SJCRH30 (cell line): ENCODE results near the gene AARSD1. TPM values are rescaled to one million over a fixed set of nuclear protein-coding genes. Genes with fewer than 3 reads are reported as not detected.
A peak's percentile ranks its signal among the peaks of the same experiment; 100 is the strongest.
"Not testable (repeated sequence)": the region's sequence is repeated elsewhere in the genome, so short reads cannot be mapped to it uniquely, and the experiment has no call there.

Experiments
- DNase-seq, 2 experiments: peaks; one replicate each; pipeline ENCODE4 v3.0.0-alpha.2; 2015 to 2020
- H3K27ac ChIP-seq: fragments of 250-450 bp; sonication (Bioruptor Pico); 2 replicates; pipeline ENCODE4 v1.5.1; 2020; ENCODE audit warnings: mild to moderate bottlenecking, moderate library complexity
- H3K27me3 ChIP-seq: fragments of 250-450 bp; sonication (Bioruptor Pico); 2 replicates; pipeline ENCODE4 v1.5.1; 2020; ENCODE audit warnings: mild to moderate bottlenecking, moderate library complexity
- H3K36me3 ChIP-seq: fragments of 250-450 bp; sonication (Bioruptor Pico); 2 replicates; pipeline ENCODE4 v1.5.1; 2020; ENCODE audit warnings: mild to moderate bottlenecking, moderate library complexity
- H3K4me1 ChIP-seq: fragments of 250-450 bp; sonication (Bioruptor Pico); 2 replicates; pipeline ENCODE4 v1.5.1; 2020; ENCODE audit warnings: mild to moderate bottlenecking, moderate library complexity
- H3K4me3 ChIP-seq: fragments of 250-450 bp; sonication (Bioruptor Pico); 2 replicates; pipeline ENCODE4 v1.5.1; 2020; ENCODE audit warnings: mild to moderate bottlenecking, moderate library complexity
- H3K9me3 ChIP-seq: fragments of 250-450 bp; sonication (Bioruptor Pico); replicated peaks from 2 replicates; pipeline ENCODE4 v1.5.1; 2020; ENCODE audit warnings: mild to moderate bottlenecking, moderate library complexity
- total RNA-seq: library from RNA; depleted of rRNA; stranded (reverse); fragments of >200 nt; shearing (Covaris generic); gene quantifications from 2 replicates; pipeline ENCODE4 v1.2.3, GENCODE V29; 2014

The AARSD1 gene
- total RNA-seq, 1 experiment from 2014 or later = 29.4 TPM

- Histone ChIP-seq H3K27me3 (no peaks in the 10 kb centered on the region), H3K27ac (no peak overlapping the region), H3K4me1 (no peaks in the 10 kb centered on the region), H3K4me3 (no peak overlapping the region), H3K9me3 (no peaks in the 10 kb centered on the region), H3K36me3 (peaks cover 49% of the 10 kb centered on the region)
- DNase-seq = no peak
These were observed 10.6 kb downstream of the AARSD1 start for GRCh38 chr17:42953669-42954068.

GRCh38 chr17:42950044-42950783 is 14.0 kb downstream of the AARSD1 start:
- Histone ChIP-seq H3K4me1 (no peaks in the 10 kb centered on the region), H3K9me3 (no peaks in the 10 kb centered on the region), H3K4me3 (no peak overlapping the region), H3K27me3 (no peaks in the 10 kb centered on the region), H3K36me3 (peaks cover 33% of the 10 kb centered on the region), H3K27ac (no peak overlapping the region)
- DNase-seq = no peak

GRCh38 chr17:42946812-42947211 is 17.4 kb downstream of the AARSD1 start:
- Histone ChIP-seq H3K27ac (no peak overlapping the region), H3K4me1 (no peaks in the 10 kb centered on the region), H3K27me3 (no peaks in the 10 kb centered on the region), H3K9me3 (no peaks in the 10 kb centered on the region), H3K4me3 (no peak overlapping the region), H3K36me3 (peaks cover 11% of the 10 kb centered on the region)
- no peak for DNase-seq

- DNase-seq = no peak
- H3K9me3 ChIP-seq = no peaks in the 10 kb centered on the region
- H3K27ac ChIP-seq = no peak overlapping the region
- no peaks in the 10 kb centered on the region for H3K4me1 ChIP-seq
- H3K4me3 ChIP-seq = no peak overlapping the region
- H3K36me3 ChIP-seq = peaks cover under 1% of the 10 kb centered on the region; the same call in 1 of the 2 replicates
- H3K27me3 ChIP-seq = no peaks in the 10 kb centered on the region
These were observed 20.0 kb downstream of the AARSD1 start for GRCh38 chr17:42944211-42944610.

GRCh38 chr17:42937712-42938596 is 26.3 kb downstream of the AARSD1 start:
- Histone ChIP-seq H3K36me3 (no peaks in the 10 kb centered on the region), H3K4me3 (no peak overlapping the region), H3K9me3 (no peaks in the 10 kb centered on the region), H3K27ac (no peak overlapping the region), H3K27me3 (peaks cover 12% of the 10 kb centered on the region; the same call in 1 of the 2 replicates), H3K4me1 (no peaks in the 10 kb centered on the region)
- peak; percentile 41 to 75 for DNase-seq

- no peak overlapping the region for H3K27ac ChIP-seq
- H3K9me3 ChIP-seq = no peaks in the 10 kb centered on the region
- peaks cover 14% of the 10 kb centered on the region for H3K27me3 ChIP-seq
- DNase-seq = no peak
- no peaks in the 10 kb centered on the region for H3K36me3 ChIP-seq
- H3K4me3 ChIP-seq = no peak overlapping the region
- no peaks in the 10 kb centered on the region for H3K4me1 ChIP-seq
These were observed 34.8 kb downstream of the AARSD1 start for GRCh38 chr17:42929497-42929844.

GRCh38 chr17:42928714-42929496 is 35.3 kb downstream of the AARSD1 start:
- Histone ChIP-seq H3K4me3 (no peak overlapping the region), H3K36me3 (no peaks in the 10 kb centered on the region), H3K4me1 (no peaks in the 10 kb centered on the region), H3K27ac (no peak overlapping the region), H3K9me3 (no peaks in the 10 kb centered on the region), H3K27me3 (peaks cover 11% of the 10 kb centered on the region)
- peak; percentile 26 to 65 for DNase-seq

GRCh38 chr17:42924891-42925290 is 39.4 kb downstream of the AARSD1 start:
- Histone ChIP-seq H3K4me3 (no peak overlapping the region), H3K36me3 (no peaks in the 10 kb centered on the region), H3K27me3 (peaks cover 18% of the 10 kb centered on the region), H3K9me3 (no peaks in the 10 kb centered on the region), H3K4me1 (no peaks in the 10 kb centered on the region), H3K27ac (no peak overlapping the region)
- no peak for DNase-seq

GRCh38 chr17:42923472-42923871 is 40.8 kb downstream of the AARSD1 start:
- peaks cover 18% of the 10 kb centered on the region for H3K27me3 ChIP-seq
- H3K27ac ChIP-seq, H3K4me3 ChIP-seq, H3K36me3 ChIP-seq, H3K9me3 ChIP-seq, DNase-seq, H3K4me1 ChIP-seq: not testable (repeated sequence)

GRCh38 chr17:42922294-42922693 is 42.0 kb downstream of the AARSD1 start:
- Histone ChIP-seq H3K27me3 (peaks cover 18% of the 10 kb centered on the region), H3K4me3 (no peak overlapping the region), H3K27ac (no peak overlapping the region), H3K9me3 (no peaks in the 10 kb centered on the region), H3K4me1 (no peaks in the 10 kb centered on the region), H3K36me3 (no peaks in the 10 kb centered on the region)
- no peak for DNase-seq

GRCh38 chr17:42920922-42921321 is 43.3 kb downstream of the AARSD1 start:
- no peaks in the 10 kb centered on the region for H3K9me3 ChIP-seq
- no peak overlapping the region for H3K27ac ChIP-seq
- peaks cover 18% of the 10 kb centered on the region for H3K27me3 ChIP-seq
- no peaks in the 10 kb centered on the region for H3K4me1 ChIP-seq
- no peak for DNase-seq
- no peaks in the 10 kb centered on the region for H3K36me3 ChIP-seq
- no peak overlapping the region for H3K4me3 ChIP-seq

GRCh38 chr17:42920106-42920900 is 44.0 kb downstream of the AARSD1 start:
- Histone ChIP-seq H3K36me3 (no peaks in the 10 kb centered on the region), H3K9me3 (no peaks in the 10 kb centered on the region), H3K4me1 (no peaks in the 10 kb centered on the region), H3K4me3 (no peak overlapping the region), H3K27ac (no peak overlapping the region), H3K27me3 (peaks cover 18% of the 10 kb centered on the region)
- no peak for DNase-seq

- H3K9me3 ChIP-seq, DNase-seq, H3K36me3 ChIP-seq, H3K27ac ChIP-seq, H3K4me3 ChIP-seq, H3K4me1 ChIP-seq: not testable (repeated sequence)
- peaks cover 18% of the 10 kb centered on the region for H3K27me3 ChIP-seq
These were observed 44.7 kb downstream of the AARSD1 start for GRCh38 chr17:42919522-42920077.
